Kidney (tissue), 14 donors: ENCODE data around the gene JPH3. TPM values are rescaled to one million over a fixed set of nuclear protein-coding genes. Genes with fewer than 3 reads are reported as not detected.

Experiments used
- DNase-seq, 5 donors: peaks; one replicate each; pipeline ENCODE4 v3.0.0-alpha.2; 2013 to 2020
- FAIRE-seq: peaks from 2 replicates; lab custom pipeline; 2012; peaks lifted over from hg19 to GRCh38; lab: Jason Lieb, UNC
- H3K27ac ChIP-seq, 2 donors: one replicate each; pipeline ENCODE4 v1.7.0; 2013; ENCODE audit warnings: low read depth in 2 of 2, low read length in 2 of 2, inconsistent platforms in 1 of 2
- H3K27me3 ChIP-seq: one replicate; pipeline ENCODE4 v1.7.1; 2013; ENCODE audit warnings: low read length, inconsistent platforms; ENCODE audit not compliant: control insufficient read depth, insufficient read depth
- H3K36me3 ChIP-seq, 3 donors: one replicate each; pipeline versions ENCODE4 v1.7.0 to v1.7.1; 2013; ENCODE audit warnings: low read length in 3 of 3, control low read depth in 1 of 3, inconsistent platforms in 1 of 3; ENCODE audit not compliant: insufficient read depth in 3 of 3, control insufficient read depth in 2 of 3
- H3K4me1 ChIP-seq, 3 donors: one replicate each; pipeline versions ENCODE4 v1.7.0 to v1.7.1; 2013; ENCODE audit warnings: low read length in 3 of 3, inconsistent platforms in 1 of 3, low read depth in 1 of 3; ENCODE audit not compliant: control insufficient read depth in 2 of 3, insufficient read depth in 2 of 3
- H3K4me3 ChIP-seq, 3 donors: one replicate each; pipeline versions ENCODE4 v1.7.0 to v1.8.1; 2013; ENCODE audit warnings: low read length in 3 of 3, control low read depth in 1 of 3, inconsistent platforms in 1 of 3
- H3K9ac ChIP-seq, 3 donors: one replicate each; pipeline versions ENCODE4 v1.7.0 to v1.7.1; 2013; ENCODE audit warnings: low read length in 3 of 3, control low read depth in 1 of 3, inconsistent platforms in 1 of 3
- H3K9me3 ChIP-seq, 3 donors: one replicate each; pipeline versions ENCODE4 v1.7.0 to v1.7.1; 2013; ENCODE audit warnings: low read length in 3 of 3, control low read depth in 1 of 3, inconsistent platforms in 1 of 3; ENCODE audit not compliant: control insufficient read depth in 2 of 3, insufficient read depth in 1 of 3
- CTCF ChIP-seq: IDR thresholded peaks from 3 replicates; pipeline ENCODE4 v1.5.1; 2012; ENCODE audit warnings: mild to moderate bottlenecking, moderate library complexity, borderline replicate concordance; ENCODE audit not compliant: insufficient read depth; ENCODE audit errors: extremely low read depth
- intact Hi-C: fragments of 100-400 bp; cut with DNase I; formaldehyde crosslinking; loops from one replicate; pipeline ENCODE4 v1.11.1; 2022
- polyA plus RNA-seq: library from polyadenylated mRNA; stranded (reverse); fragments of 350-450 nt; fragmentation: Illumina TruSeq; extraction: RNeasy Lipid Tissue Mini Kit (QIAGEN cat#74804); gene quantifications from one replicate; pipeline ENCODE4 v1.2.3, GENCODE V29; 2014; ENCODE audit warnings: low read depth, low replicate concordance; ENCODE audit not compliant: insufficient read depth
- total RNA-seq: library from RNA; stranded (reverse); fragmentation: NEBNext Ultra II Directional; extraction: Animal tissue kit (Norgen Biotek cat#: 25700); gene quantifications from one replicate; pipeline ENCODE4 v1.2.1, GENCODE V29; 2021
- donor health status: control.
- donor health status: control.
- donor health status: control.
- donor health status: control.
- donor health status: control.
- donor health status: DM: yes; HTN: yes; CAD: no.
- donor health status: Normal renal cell carcinoma (clear cell type).

The JPH3 gene
- total and polyA plus RNA-seq, 2 donors from 2014 or later: 0.69 TPM; not detected in 1

GRCh38 chr16:87563022-87563421 lies 39.3 kb upstream of the JPH3 start:
- Histone ChIP-seq H3K4me3 (no peak overlapping the region), H3K9me3 (no peaks in the 10 kb centered on the region), H3K36me3 (no peaks in the 10 kb centered on the region), H3K27ac (no peak overlapping the region), H3K4me1 (peaks cover 0 to 6% (median 0%) of the 10 kb centered on the region in 3 donors), H3K27me3 (no peaks in the 10 kb centered on the region), H3K9ac (no peak overlapping the region)
- no peak for TF ChIP-seq CTCF
- DNase-seq (no peak), FAIRE-seq (no peak)
- intact Hi-C loops: no loop called here

- TF ChIP-seq CTCF: no peak
- FAIRE-seq (no peak), DNase-seq (no peak)
- H3K9me3 ChIP-seq: no peaks in the 10 kb centered on the region
- intact Hi-C loops: no loop called here
- no peak overlapping the region for H3K9ac ChIP-seq
- no peaks in the 10 kb centered on the region for H3K27me3 ChIP-seq
- peaks cover 0 to 6% (median 0%) of the 10 kb centered on the region in 3 donors for H3K4me1 ChIP-seq
- no peak overlapping the region for H3K27ac ChIP-seq
- H3K36me3 ChIP-seq: no peaks in the 10 kb centered on the region
- no peak overlapping the region for H3K4me3 ChIP-seq
These were observed 38.4 kb upstream of the JPH3 start for GRCh38 chr16:87563714-87564523.

GRCh38 chr16:87564524-87564778 lies 37.9 kb upstream of the JPH3 start:
- no peak overlapping the region for H3K4me3 ChIP-seq
- no peaks in the 10 kb centered on the region for H3K36me3 ChIP-seq
- H3K27ac ChIP-seq: no peak overlapping the region
- DNase-seq (no peak), FAIRE-seq (no peak)
- no peak overlapping the region for H3K9ac ChIP-seq
- no peaks in the 10 kb centered on the region for H3K27me3 ChIP-seq
- TF ChIP-seq CTCF: no peak
- H3K9me3 ChIP-seq: no peaks in the 10 kb centered on the region
- intact Hi-C loops: no loop called here
- peaks cover 0 to 6% (median 0%) of the 10 kb centered on the region in 3 donors for H3K4me1 ChIP-seq
